Measurements from ENCODE around the gene NBEAL1.
"Not testable (repeated sequence)": the region's sequence is repeated elsewhere in the genome, so short reads cannot be mapped to it uniquely, and the experiment has no call there.

NBEAL1 gene

DNA sequence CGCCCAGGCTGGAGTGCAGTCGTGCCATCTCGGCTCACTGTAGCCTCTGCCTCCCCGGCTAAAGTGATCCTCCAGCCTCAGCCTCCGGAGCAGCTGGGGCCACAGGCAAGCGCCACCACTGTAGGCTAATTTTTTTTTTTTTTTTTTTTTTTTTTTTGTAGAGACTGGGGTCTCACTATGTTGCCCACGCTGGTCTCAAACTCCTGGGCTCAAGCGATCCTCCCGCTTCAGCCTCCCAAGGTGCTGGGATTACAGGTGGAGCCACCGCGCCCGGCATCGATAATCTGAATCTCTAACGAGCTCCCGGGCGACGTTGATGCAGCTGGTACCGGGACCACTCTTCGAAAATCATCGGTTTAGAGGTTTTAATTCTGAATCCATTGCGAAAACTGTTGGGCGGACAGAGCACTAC, 223.6 kb downstream of the NBEAL1 start:
- no peak for DNase-seq

- peak; percentile 96 for DNase-seq
These were observed 224.2 kb downstream of the NBEAL1 start, which contains the start of gene CYP20A1 for GRCh38 chr2:203238704-203239526. Gene CYP20A1 (plus strand): TSS chr2:203239018. CDS start chr2:203239063, 45 bp downstream.

DNA sequence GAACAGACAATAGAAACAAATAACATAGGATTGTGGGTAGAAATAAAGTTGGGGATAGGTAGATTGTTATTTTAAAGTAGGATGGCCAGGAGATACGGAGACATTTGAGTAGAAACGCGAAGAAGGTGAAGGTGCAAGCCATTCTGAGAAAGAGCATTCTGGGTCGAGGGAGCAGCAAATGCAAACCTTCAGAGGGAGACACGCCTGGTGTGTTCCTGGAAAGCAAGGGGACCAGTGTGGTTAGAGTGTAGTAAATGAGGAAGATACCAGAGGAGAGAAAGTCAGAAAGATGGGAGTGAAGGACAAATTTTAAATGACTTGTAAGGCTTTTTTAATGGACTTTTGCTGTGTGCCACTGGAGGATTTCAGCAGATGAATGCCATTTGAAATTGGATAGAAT, 225.8 kb downstream of the NBEAL1 start:
- no peak for DNase-seq

- DNase-seq, result no peak
These were observed 227.8 kb downstream of the NBEAL1 start for GRCh38 chr2:203242518-203242917.

GRCh38 chr2:203246646-203247045, 232.0 kb downstream of the NBEAL1 start:
- no peak for DNase-seq

DNA sequence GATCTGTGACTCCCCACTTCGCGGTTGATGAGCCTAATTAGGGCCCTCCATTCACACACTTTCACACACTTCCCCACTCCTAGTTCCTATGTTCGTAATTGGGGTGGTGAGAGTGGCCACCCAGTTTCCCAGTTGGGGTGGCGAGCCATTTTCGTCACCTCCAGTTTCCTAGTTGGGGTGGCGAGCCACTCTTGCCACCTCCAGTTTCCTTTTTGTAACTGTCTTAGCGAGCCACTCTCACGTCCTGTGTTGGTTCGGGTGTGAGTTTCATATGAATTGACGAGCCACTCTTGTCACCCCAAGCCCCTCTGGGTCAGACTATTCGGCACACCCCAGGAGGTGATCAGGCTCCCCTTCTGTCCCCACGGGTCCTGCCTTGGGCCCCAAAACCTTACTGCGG, 238.1 kb downstream of the NBEAL1 start:
- no peak for DNase-seq

DNA sequence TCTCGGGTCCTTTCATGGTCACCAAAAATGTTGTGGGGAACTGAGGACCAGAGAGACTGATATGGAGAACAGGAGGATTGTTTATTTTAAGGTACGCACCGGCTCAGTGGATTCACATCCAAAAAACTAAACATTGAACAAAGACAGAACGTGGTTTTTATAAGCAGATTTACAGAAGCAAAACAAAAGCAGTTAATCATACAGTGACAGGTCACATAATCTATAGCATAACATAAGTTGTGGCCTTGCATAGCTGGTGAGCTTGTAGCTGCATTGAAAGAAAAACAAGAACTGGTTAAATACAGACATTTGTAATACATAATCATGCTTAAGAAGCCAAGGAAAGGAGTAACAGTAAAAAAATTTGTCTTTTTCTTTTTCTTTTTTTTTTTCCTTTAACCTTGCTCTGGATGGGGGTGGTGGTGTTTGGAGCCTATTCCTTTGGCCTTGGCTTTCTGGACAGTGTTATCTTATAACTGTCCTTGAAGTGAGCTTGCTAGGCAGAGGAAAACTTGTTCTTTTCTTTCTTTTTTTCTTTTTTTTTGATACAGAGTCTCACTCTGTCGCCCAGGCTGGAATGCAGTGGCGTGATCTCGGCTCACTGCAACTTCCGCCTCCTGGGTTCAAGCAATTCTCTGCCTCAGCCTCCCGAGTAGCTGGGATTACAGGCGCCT, 238.9 kb downstream of the NBEAL1 start:
- not testable (repeated sequence) for DNase-seq

DNA sequence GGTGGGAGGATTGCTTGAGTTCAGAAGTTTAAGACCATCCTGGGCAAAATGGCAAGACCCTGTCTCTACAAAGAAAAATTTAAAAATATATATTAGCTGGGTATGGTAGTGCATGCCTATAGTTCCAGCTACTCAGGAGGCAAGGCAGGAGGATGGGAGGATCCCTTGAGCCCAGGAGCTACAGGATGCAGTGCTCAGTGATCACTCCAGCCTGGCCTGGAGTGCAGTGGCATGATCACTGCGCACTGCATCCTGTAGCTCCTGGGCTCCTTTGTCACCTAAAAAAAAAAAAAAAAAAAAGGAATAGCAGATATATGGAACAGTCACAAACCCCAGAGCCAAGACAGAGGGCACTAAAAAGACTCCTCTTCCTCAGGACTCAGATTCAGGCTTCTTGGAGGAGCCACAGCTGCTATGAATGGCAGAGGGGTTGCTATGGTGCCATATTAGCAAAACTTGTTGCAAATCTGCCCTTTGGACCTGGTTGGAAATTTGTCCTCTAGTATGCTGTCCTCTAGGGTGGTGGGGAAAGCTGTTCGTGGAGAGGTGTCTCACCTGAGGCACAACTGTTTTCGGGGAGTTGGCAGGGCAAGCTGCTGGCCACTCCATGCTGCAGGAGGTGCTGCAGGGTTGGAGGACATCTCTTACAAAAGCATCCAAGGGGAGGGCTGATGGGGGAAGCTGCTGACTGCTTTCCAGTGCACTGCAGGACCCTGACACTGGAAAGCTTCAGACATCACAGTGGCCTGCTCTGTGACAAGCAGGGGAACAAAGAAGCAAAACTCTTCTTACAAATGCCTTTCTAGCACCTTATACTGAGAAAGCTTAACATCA, 246.9 kb downstream of the NBEAL1 start:
- DNase-seq, result no peak

All from stimulated activated CD4-positive, alpha-beta T cell treated with anti-CD3 and anti-CD28 coated beads, Interleukin-12 subunit alpha, Interleukin-12 subunit beta, amount 100 ng/mL, for 4 hours (primary cell).